Breast epithelium (tissue), 3 donors: ENCODE measurements around the gene CBL.

ENCODE experiments used
- CTCF ChIP-seq, 3 donors: fragments of 450-650 bp; IDR thresholded peaks; one replicate each; pipeline ENCODE4 v1.5.1; 2016 to 2017; ENCODE audit warnings: antibody characterized with exemption in 3 of 3, mild to moderate bottlenecking in 3 of 3, moderate library complexity in 3 of 3
- POLR2AphosphoS5 ChIP-seq, 3 donors: sonication (generic); formaldehyde crosslinking; IDR thresholded peaks; one replicate each; pipeline ENCODE4 v1.6.1; 2017; ENCODE audit warnings: antibody characterized with exemption in 3 of 3

DNA sequence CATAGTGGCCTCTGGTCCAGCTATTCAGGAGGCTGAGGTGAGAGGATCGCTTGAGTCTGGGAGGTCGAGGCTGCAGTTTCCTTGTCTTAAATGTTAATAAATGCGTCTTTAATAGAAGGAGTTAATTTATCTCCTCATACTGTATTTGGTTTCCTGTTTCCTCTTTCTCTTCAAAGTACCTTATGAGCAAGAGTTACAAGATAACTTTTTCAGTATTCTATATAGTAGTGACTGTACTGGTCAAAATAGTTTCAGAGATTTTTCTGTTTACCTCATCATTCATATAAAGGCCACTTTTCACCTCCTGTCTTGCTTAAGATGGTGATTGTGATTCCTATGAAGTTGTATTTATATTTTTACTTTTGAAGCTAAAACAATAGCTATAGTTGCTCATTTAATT is 59.9 kb downstream of the CBL start:
- no peak for TF ChIP-seq POLR2AphosphoS5 (IDR thresholded peaks at IDR 0.05)
- TF ChIP-seq CTCF (IDR thresholded peaks at IDR 0.05): no peak
